ENCODE measurements around the gene DNAJC10.

DNA sequence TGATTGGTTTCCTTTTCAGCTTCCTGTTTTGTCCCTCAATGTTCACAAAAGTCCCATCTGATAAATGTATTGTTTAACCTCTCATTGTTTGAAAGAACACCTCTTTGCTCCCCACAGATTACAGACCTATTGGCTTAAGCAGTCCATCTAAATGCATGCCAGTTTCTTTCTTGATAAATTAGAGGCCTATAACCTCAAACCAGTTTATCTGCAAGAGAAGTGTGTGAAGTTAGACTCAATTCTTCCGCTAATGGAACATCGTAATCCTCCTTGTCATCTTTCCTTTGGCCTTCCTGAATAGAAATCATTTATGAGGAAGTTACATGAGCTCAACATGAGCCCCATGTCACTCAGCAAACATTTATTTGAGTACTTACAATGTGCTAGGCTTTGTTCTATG is 76.4 kb downstream of the DNAJC10 start:
- TF ChIP-seq POLR2AphosphoS5 (IDR thresholded peaks at IDR 0.05; ENCODE audit: insufficient read depth in 1 of 2, low read depth in 1 of 2) = no peak
- TF ChIP-seq CTCF (IDR thresholded peaks at IDR 0.05) = no peak

All from vagina (tissue), 2 donors.